IMR-90 (cell line): ENCODE results near the gene HFE. TPM values are rescaled to one million over a fixed set of nuclear protein-coding genes. Genes with fewer than 3 reads are reported as not detected.
A peak's percentile ranks its signal among the peaks of the same experiment; 100 is the strongest.

Source experiments
- ATAC-seq: fragments of 200-7000 bp; cut with Tn5 transposase; 2 replicates; pipeline ENCODE4 v1.9.1; 2020; ENCODE audit warnings: low read depth, mild to moderate bottlenecking, moderate library complexity
- BruUV-seq: library from RNA; stranded (reverse); fragments of 400-500 nt; replicated peaks from 2 replicates; lab custom pipeline; 2021; lab: Mats Ljungman, UMichigan
- CTCF ChIA-PET: fragments of 300-600 bp; formaldehyde crosslinking; extraction: SDS; loops from one replicate; lab custom pipeline; 2021; ENCODE audit warnings: antibody characterized with exemption; lab: Yijun Ruan, JAX
- POLR2A ChIA-PET: fragments of 300-600 bp; sonication (Branson Sonifier 250); formaldehyde crosslinking; loops from one replicate; lab custom pipeline; 2022; ENCODE audit warnings: antibody characterized with exemption; ENCODE audit not compliant: unreplicated experiment; lab: Charles Lee
- DNase-seq: peaks from one replicate; pipeline ENCODE4 v3.0.0; 2013
- H2AFZ ChIP-seq: replicated peaks from 2 replicates; pipeline ENCODE3; 2013; ENCODE audit warnings: low read length, mild to moderate bottlenecking; ENCODE audit not compliant: poor library complexity
- H2AK5ac ChIP-seq: 2 replicates; pipeline ENCODE4 v1.6.1; 2013; ENCODE audit warnings: low read depth, low read length, inconsistent platforms
- H2AK9ac ChIP-seq: replicated peaks from 2 replicates; pipeline ENCODE3; 2013; ENCODE audit warnings: mild to moderate bottlenecking, low read depth, low read length, moderate library complexity; ENCODE audit not compliant: poor library complexity
- H2BK120ac ChIP-seq: 2 replicates; pipeline ENCODE4 v1.6.1; 2013; ENCODE audit warnings: low read depth, low read length, inconsistent platforms
- H2BK15ac ChIP-seq: 3 replicates; pipeline ENCODE4 v1.6.1; 2013; ENCODE audit warnings: low read depth, low read length, inconsistent platforms
- H2BK20ac ChIP-seq: 2 replicates; pipeline ENCODE4 v1.6.1; 2013; ENCODE audit warnings: low read depth, mild to moderate bottlenecking, inconsistent platforms, low read length, moderate library complexity
- H2BK5ac ChIP-seq: 2 replicates; pipeline ENCODE4 v1.6.1; 2013; ENCODE audit warnings: mild to moderate bottlenecking, low read depth, low read length, inconsistent platforms; ENCODE audit not compliant: poor library complexity, severe bottlenecking
- H3K14ac ChIP-seq: replicated peaks from 2 replicates; pipeline ENCODE4 v1.6.1; 2013; ENCODE audit warnings: low read depth, low read length, inconsistent platforms
- H3K18ac ChIP-seq: 2 replicates; pipeline ENCODE4 v1.6.1; 2013; ENCODE audit warnings: low read depth, low read length, control low read depth
- H3K23ac ChIP-seq: 2 replicates; pipeline ENCODE4 v1.6.1; 2013; ENCODE audit warnings: low read depth, low read length, inconsistent platforms
- H3K27ac ChIP-seq: 2 replicates; pipeline ENCODE4 v1.5.1; 2013; ENCODE audit warnings: mild to moderate bottlenecking, control low read depth, low read length; ENCODE audit not compliant: insufficient read depth
- H3K27me3 ChIP-seq: 2 replicates; pipeline ENCODE4 v1.6.1; 2013; ENCODE audit warnings: low read length; ENCODE audit not compliant: control insufficient read depth, insufficient read depth
- H3K36me3 ChIP-seq: 2 replicates; pipeline ENCODE4 v1.6.1; 2013; ENCODE audit warnings: low read length, mixed read lengths; ENCODE audit not compliant: control insufficient read depth, insufficient read depth
- H3K4ac ChIP-seq: 2 replicates; pipeline ENCODE4 v1.6.1; 2013; ENCODE audit warnings: low read depth, low read length, inconsistent platforms
- H3K4me1 ChIP-seq: 2 replicates; pipeline ENCODE4 v1.6.1; 2013; ENCODE audit warnings: low read length, mixed read lengths; ENCODE audit not compliant: control insufficient read depth, insufficient read depth
- H3K4me2 ChIP-seq: 2 replicates; pipeline ENCODE4 v1.6.1; 2013; ENCODE audit warnings: low read depth, mild to moderate bottlenecking, control low read depth, low read length, moderate library complexity
- H3K4me3 ChIP-seq: 2 replicates; pipeline ENCODE4 v1.5.1; 2013; ENCODE audit warnings: low read depth, mild to moderate bottlenecking, control low read depth, low read length, moderate library complexity; ENCODE audit not compliant: insufficient read depth
- H3K56ac ChIP-seq: 2 replicates; pipeline ENCODE4 v1.6.1; 2013; ENCODE audit warnings: low read length, inconsistent platforms; ENCODE audit not compliant: insufficient read depth; ENCODE audit errors: extremely low read depth
- H3K79me1 ChIP-seq, 2 experiments: 2 replicates each; pipeline ENCODE4 v1.6.1; 2013; ENCODE audit warnings: low read length in 2 of 2, inconsistent platforms in 1 of 2, low read depth in 1 of 2
- H3K9ac ChIP-seq: 2 replicates; pipeline ENCODE4 v1.6.1; 2013; ENCODE audit warnings: low read depth, low read length, control low read depth
- H3K9me1 ChIP-seq: 2 replicates; pipeline ENCODE4 v1.6.1; 2013; ENCODE audit warnings: low read length, inconsistent platforms; ENCODE audit not compliant: insufficient read depth
- H3K9me3 ChIP-seq: 2 replicates; pipeline ENCODE4 v1.6.1; 2013; ENCODE audit warnings: low read length; ENCODE audit not compliant: control insufficient read depth, insufficient read depth
- H4K20me1 ChIP-seq: 2 replicates; pipeline ENCODE4 v1.6.1; 2013; ENCODE audit warnings: low read length, inconsistent platforms; ENCODE audit not compliant: insufficient read depth
- H4K5ac ChIP-seq: 2 replicates; pipeline ENCODE4 v1.6.1; 2013; ENCODE audit warnings: mild to moderate bottlenecking, low read depth, low read length, control low read depth
- H4K8ac ChIP-seq, 2 experiments: 2 replicates each; pipeline ENCODE4 v1.6.1; 2013; ENCODE audit warnings: low read depth in 2 of 2, low read length in 2 of 2, control low read depth in 1 of 2, inconsistent platforms in 1 of 2
- H4K91ac ChIP-seq: 2 replicates; pipeline ENCODE4 v1.6.1; 2013; ENCODE audit warnings: low read depth, low read length, inconsistent platforms; ENCODE audit not compliant: insufficient read depth
- CEBPB ChIP-seq: IDR thresholded peaks from 2 replicates; pipeline ENCODE4 v1.6.1; 2012; ENCODE audit warnings: low read depth, low read length, improper control_type of control experiment
- CHD1 ChIP-seq: IDR thresholded peaks from 2 replicates; pipeline ENCODE4 v1.6.1; 2012; ENCODE audit warnings: low read depth, low read length, improper control_type of control experiment
- MAFK ChIP-seq: IDR thresholded peaks from 2 replicates; pipeline ENCODE4 v1.6.1; 2012; ENCODE audit warnings: low read depth, low read length, improper control_type of control experiment
- NFE2L2 ChIP-seq: fragments of 150-350 bp; IDR thresholded peaks from 2 replicates; pipeline ENCODE4 v1.6.1; 2016; ENCODE audit warnings: low read depth, mild to moderate bottlenecking, low read length
- POLR2A ChIP-seq: IDR thresholded peaks from 2 replicates; pipeline ENCODE4 v1.6.1; 2012; ENCODE audit warnings: mild to moderate bottlenecking, low read depth, low read length
- RFX5 ChIP-seq: IDR thresholded peaks from 2 replicates; pipeline ENCODE4 v1.8.0; 2012; ENCODE audit warnings: low read depth, mild to moderate bottlenecking, low read length, moderate library complexity
- whole genome bisulfite sequencing, 2 experiments: methylation state at CpG; one replicate each; pipeline versions ENCODE4 v1.1.5 to v1.1.7; 2013; ENCODE audit warnings: missing lambda C conversion rate in 2 of 2; ENCODE audit not compliant: insufficient read length in 1 of 2; ENCODE audit errors: extremely low coverage in 2 of 2; 5-methylcytosine and 5-hydroxymethylcytosine counted together
- dilution Hi-C: fragments of 300-500 bp; cut with HindIII; formaldehyde crosslinking; loops from one replicate; pipeline ENCODE4 v1.14.3; 2018; ENCODE audit warnings: low sequenced_read_pairs; ENCODE audit not compliant: unreplicated experiment
- in situ Hi-C: fragments of 300-500 bp; cut with MboI; formaldehyde crosslinking; loops from 3 replicates; pipeline ENCODE4 v1.14.3; 2019; ENCODE audit warnings: low sequenced_read_pairs, inconsistent platforms, mixed read lengths
- intact Hi-C: fragments of 100-400 bp; cut with micrococcal nuclease; formaldehyde crosslinking; loops from 2 replicates; pipeline ENCODE4 v1.10.0; 2022
- polyA plus RNA-seq, 3 experiments: library from polyadenylated mRNA; depleted of rRNA; stranded (reverse); fragments of >200 nt; gene quantifications; 2 replicates each; pipeline ENCODE4 v1.2.3, GENCODE V29; 2012; ENCODE audit warnings: low replicate concordance in 1 of 3
- total RNA-seq: library from RNA; depleted of rRNA; stranded (reverse); fragments of >200 nt; gene quantifications from 2 replicates; pipeline ENCODE4 v1.2.3, GENCODE V29; 2012

HFE gene
- total and polyA plus RNA-seq, 2 of the 4 experiments (the other 2 are of a cell fraction) = 14.9 to 15.7 TPM

DNA sequence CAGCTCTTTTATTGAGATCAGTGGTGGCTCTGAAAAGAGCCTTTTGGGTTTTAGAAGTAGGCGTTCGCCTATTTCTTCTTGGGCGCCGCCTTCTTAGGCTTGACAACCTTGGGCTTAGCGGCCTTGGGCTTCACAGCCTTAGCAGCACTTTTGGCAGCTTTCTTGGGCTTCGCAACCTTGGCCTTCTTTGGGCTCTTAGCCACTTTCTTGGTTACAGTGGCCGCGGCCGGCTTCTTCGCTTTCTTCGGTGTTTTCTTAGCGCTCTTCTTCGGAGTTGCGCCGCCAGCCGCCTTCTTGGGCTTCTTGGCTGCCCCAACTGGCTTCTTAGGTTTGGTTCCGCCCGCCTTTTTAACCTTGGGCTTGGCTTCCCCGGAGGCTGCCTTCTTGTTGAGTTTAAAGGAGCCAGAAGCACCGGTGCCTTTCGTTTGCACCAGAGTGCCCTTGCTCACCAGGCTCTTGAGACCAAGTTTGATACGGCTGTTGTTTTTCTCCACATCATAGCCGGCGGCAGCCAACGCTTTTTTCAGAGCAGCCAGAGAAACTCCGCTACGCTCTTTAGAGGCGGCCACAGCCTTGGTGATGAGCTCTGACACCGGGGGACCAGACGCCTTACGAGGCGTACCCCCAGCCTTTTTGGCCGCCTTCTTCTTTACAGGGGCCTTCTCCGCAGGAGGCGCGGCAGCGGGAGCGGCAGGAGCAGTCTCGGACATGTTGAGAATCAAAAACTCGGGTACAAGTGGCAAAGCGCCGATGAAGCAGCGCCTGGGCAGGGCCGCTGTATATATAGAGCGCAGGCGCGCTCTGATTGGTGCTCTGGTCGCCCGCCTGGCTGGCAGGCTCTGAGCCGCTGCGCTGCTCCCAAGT lies 31.3 kb upstream of the HFE start:
- ChIA-PET POLR2A (interaction anchor here (0.5 to 1.9 kb wide), 4 partner anchors 10 to 143 kb away, joined by 3 to 12 read pairs (median 6); a partner anchor contains a TSS), CTCF (interaction anchor here (0.6 to 1.4 kb wide), 2 partner anchors 31 to 123 kb away, joined by 3 read pairs; partner anchors contain the start of gene HFE)
- TSS peak; percentile 99 for BruUV-seq
- H3K4ac ChIP-seq = peak overlapping the region; percentile 90
- H2BK20ac ChIP-seq = no peak overlapping the region
- peak overlapping the region; percentile 90 for H3K27ac ChIP-seq
- H3K56ac ChIP-seq = peak overlapping the region; percentile 98
- peak overlapping the region; percentile 89 for H3K14ac ChIP-seq
- peaks cover 0 to 3% of the 10 kb centered on the region in 2 experiments; a peak in 1 of 4 replicates for H3K79me1 ChIP-seq
- H3K9ac ChIP-seq = peak overlapping the region; percentile 90
- WGBS, 2 experiments = 0% methylated on average over 18 of the region's 51 CpGs; no CpG with 5 or more reads in 1 of the 2 experiments
- H3K23ac ChIP-seq = peak overlapping the region; percentile 91
- H2BK120ac ChIP-seq = peak overlapping the region; percentile 92; the same call in 1 of the 2 replicates
- H3K4me3 ChIP-seq = peak overlapping the region; percentile 77
- peak overlapping the region; percentile 88 for H2BK5ac ChIP-seq
- in situ Hi-C loops = no loop called here
- H4K91ac ChIP-seq = peak overlapping the region; percentile 47
- no peaks in the 10 kb centered on the region for H3K9me3 ChIP-seq
- peak overlapping the region; percentile 90 for H3K4me2 ChIP-seq
- H4K20me1 ChIP-seq = no peaks in the 10 kb centered on the region
- H4K5ac ChIP-seq = no peak overlapping the region
- H3K9me1 ChIP-seq = no peaks in the 10 kb centered on the region
- dilution Hi-C loops = no loop called here
- intact Hi-C loops = loop anchor here (1.0 to 2.0 kb wide), 2 partner anchors 23 to 67 kb away; a partner anchor contains a TSS
- TF ChIP-seq POLR2A (peak; percentile 98), CHD1 (peak; percentile 55; the same call in 1 of the 2 replicates), RFX5 (no peak), CEBPB (no peak), NFE2L2 (no peak), MAFK (no peak)
- H3K18ac ChIP-seq = peak overlapping the region; percentile 12; the same call in 1 of the 2 replicates
- H3K36me3 ChIP-seq = no peaks in the 10 kb centered on the region
- no peak overlapping the region for H2BK15ac ChIP-seq
- DNase-seq (peak; percentile 85), ATAC-seq (peak; percentile 83)
- H3K27me3 ChIP-seq = no peaks in the 10 kb centered on the region
- peak overlapping the region; percentile 86 for H2AK9ac ChIP-seq
- peak overlapping the region; percentile 58 to 90; a peak in 2 of 4 replicates for H4K8ac ChIP-seq
- no peak overlapping the region for H2AK5ac ChIP-seq
- H2AFZ ChIP-seq = peak overlapping the region; percentile 81
- H3K4me1 ChIP-seq = peaks cover 2% of the 10 kb centered on the region; the same call in 1 of the 2 replicates
